Stimulated activated CD4-positive, alpha-beta T cell treated with anti-CD3 and anti-CD28 coated beads, Interleukin-4, amount 100 ng/mL, for 4 hours (primary cell): ENCODE data around the gene FOXO6.

ENCODE experiments used
- DNase-seq, 2 experiments: peaks; one replicate each; pipeline ENCODE4 v3.0.0-alpha.2; 2020

FOXO6 gene

GRCh38 chr1:41360786-41361494 is at the start of gene FOXO6:
TSS of gene FOXO6 (plus strand) at chr1:41361434.
- peak; percentile 87 to 92 for DNase-seq

GRCh38 chr1:41312991-41313645 is 48.1 kb upstream of the FOXO6 start:
- no peak for DNase-seq

- no peak for DNase-seq
These were observed 47.5 kb upstream of the FOXO6 start for GRCh38 chr1:41313661-41314131.

- no peak for DNase-seq
These were observed 46.7 kb upstream of the FOXO6 start for GRCh38 chr1:41314376-41315145.

- no peak for DNase-seq
These were observed 46.0 kb upstream of the FOXO6 start for GRCh38 chr1:41315146-41315822.

- DNase-seq, result no peak
These were observed 45.4 kb upstream of the FOXO6 start for GRCh38 chr1:41315871-41316270.

- no peak for DNase-seq
These were observed 43.9 kb upstream of the FOXO6 start for GRCh38 chr1:41317361-41317760.

- no peak for DNase-seq
These were observed 43.1 kb upstream of the FOXO6 start for GRCh38 chr1:41318135-41318534.

GRCh38 chr1:41319106-41319755 is 42.0 kb upstream of the FOXO6 start:
- no peak for DNase-seq

GRCh38 chr1:41319807-41320711 is 41.2 kb upstream of the FOXO6 start:
- no peak for DNase-seq

GRCh38 chr1:41320895-41321676 is 40.1 kb upstream of the FOXO6 start:
- no peak for DNase-seq

- no peak for DNase-seq
These were observed 39.1 kb upstream of the FOXO6 start for GRCh38 chr1:41322101-41322661.

GRCh38 chr1:41322835-41323234 is 38.4 kb upstream of the FOXO6 start:
- no peak for DNase-seq

GRCh38 chr1:41323243-41323642 is 38.0 kb upstream of the FOXO6 start:
- no peak for DNase-seq

- DNase-seq, result no peak
These were observed 35.4 kb upstream of the FOXO6 start for GRCh38 chr1:41325801-41326200.

GRCh38 chr1:41327383-41327999 is 33.7 kb upstream of the FOXO6 start:
- DNase-seq, result no peak

- no peak for DNase-seq
These were observed 33.1 kb upstream of the FOXO6 start for GRCh38 chr1:41328001-41328615.

- DNase-seq, result no peak
These were observed 32.2 kb upstream of the FOXO6 start for GRCh38 chr1:41328780-41329640.
